Measurements from ENCODE around the gene PAPSS2. TPM values are rescaled to one million over a fixed set of nuclear protein-coding genes. Genes with fewer than 3 reads are reported as not detected.

Gene PAPSS2
- total RNA-seq, 1 experiment from 2014 or later: 14.6 TPM

DNA sequence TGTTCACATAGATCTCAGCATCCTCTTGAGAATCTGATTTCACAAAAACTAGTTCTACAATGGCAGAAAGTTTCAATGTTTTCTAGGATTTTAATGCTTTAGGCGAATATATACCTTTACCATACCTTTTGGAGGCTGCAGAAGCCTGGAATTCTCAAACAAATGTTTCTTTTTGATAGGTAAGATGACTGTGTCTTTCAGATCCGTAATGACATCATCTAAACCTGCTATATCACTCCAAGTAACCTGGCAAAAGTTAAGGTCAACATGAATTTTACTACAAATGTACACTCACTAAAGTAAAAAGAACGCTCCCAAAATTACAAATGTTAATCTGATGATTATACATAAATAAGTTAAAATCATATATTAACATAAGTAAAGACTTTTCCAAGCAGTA, 130.5 kb downstream of the PAPSS2 start (continued):
- TF ChIP-seq ATF3 (IDR thresholded peaks at IDR 0.05) (no peak), ELF1 (IDR thresholded peaks at IDR 0.05; ENCODE audit: borderline replicate concordance, low read depth) (no peak)
- TF ChIP-seq, protein P1, sequence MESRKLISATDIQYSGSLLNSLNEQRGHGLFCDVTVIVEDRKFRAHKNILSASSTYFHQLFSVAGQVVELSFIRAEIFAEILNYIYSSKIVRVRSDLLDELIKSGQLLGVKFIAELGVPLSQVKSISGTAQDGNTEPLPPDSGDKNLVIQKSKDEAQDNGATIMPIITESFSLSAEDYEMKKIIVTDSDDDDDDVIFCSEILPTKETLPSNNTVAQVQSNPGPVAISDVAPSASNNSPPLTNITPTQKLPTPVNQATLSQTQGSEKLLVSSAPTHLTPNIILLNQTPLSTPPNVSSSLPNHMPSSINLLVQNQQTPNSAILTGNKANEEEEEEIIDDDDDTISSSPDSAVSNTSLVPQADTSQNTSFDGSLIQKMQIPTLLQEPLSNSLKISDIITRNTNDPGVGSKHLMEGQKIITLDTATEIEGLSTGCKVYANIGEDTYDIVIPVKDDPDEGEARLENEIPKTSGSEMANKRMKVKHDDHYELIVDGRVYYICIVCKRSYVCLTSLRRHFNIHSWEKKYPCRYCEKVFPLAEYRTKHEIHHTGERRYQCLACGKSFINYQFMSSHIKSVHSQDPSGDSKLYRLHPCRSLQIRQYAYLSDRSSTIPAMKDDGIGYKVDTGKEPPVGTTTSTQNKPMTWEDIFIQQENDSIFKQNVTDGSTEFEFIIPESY (IDR thresholded peaks at IDR 0.05; ENCODE audit: extremely low read depth, insufficient replicate concordance, low read length): no peak
- TF ChIP-seq, protein P2, sequence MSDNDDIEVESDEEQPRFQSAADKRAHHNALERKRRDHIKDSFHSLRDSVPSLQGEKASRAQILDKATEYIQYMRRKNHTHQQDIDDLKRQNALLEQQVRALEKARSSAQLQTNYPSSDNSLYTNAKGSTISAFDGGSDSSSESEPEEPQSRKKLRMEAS (IDR thresholded peaks at IDR 0.05): no peak

DNA sequence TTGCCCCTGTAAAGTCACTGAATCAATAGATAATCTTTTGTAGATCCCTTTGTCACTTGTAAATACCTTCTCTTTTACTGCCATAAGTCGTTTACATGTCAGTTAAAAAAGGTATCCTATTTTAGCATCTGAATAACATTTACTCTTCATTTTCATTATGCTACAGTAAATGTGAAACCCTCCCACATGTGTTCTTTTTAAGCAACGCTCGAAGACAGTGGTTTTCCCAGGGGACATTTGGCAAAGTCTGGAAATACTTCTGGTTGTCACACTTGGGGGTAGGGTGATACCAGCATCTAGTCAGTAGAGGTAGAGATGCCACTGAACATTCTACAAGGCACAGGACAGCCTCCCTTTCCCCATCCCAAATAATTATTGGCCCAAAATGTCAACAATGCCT, 134.6 kb downstream of the PAPSS2 start:
- Histone ChIP-seq H3K9me2 (ENCODE audit: insufficient read depth) (no peaks in the 10 kb centered on the region), H3K4me1 (ENCODE audit: control insufficient read depth in 1 of 2, insufficient read depth in 2 of 2, low read length in 2 of 2) (no peaks in the 10 kb centered on the region), H3K27ac (ENCODE audit: low read depth, low read length) (no peak overlapping the region), H2AFZ (ENCODE audit: low read depth, low read length, poor library complexity, severe bottlenecking) (no peak overlapping the region), H3K36me3 (ENCODE audit: control insufficient read depth in 1 of 2, insufficient read depth in 2 of 2, low read length in 2 of 2) (peaks cover 12 to 29% of the 10 kb centered on the region in 2 experiments; a peak in 2 of 4 replicates), H3K4me2 (ENCODE audit: low read length) (no peak overlapping the region), H4K20me1 (ENCODE audit: insufficient read depth) (peaks cover 7% of the 10 kb centered on the region; the same call in 1 of the 2 replicates), H3K27me3 (ENCODE audit: insufficient read depth, low read length) (no peaks in the 10 kb centered on the region), H3K79me2 (ENCODE audit: insufficient read depth, low read length) (peaks cover 77% of the 10 kb centered on the region), H3K9ac (ENCODE audit: low read length) (no peak overlapping the region), H3K9me3 (ENCODE audit: control insufficient read depth in 1 of 2, insufficient read depth in 1 of 2, low read depth in 1 of 2, low read length in 2 of 2) (no peaks in the 10 kb centered on the region), H3K4me3 (replicated peaks in 1 of 2; ENCODE audit: low read depth in 1 of 2, low read length in 2 of 2) (no peak overlapping the region)
- RAD21 ChIA-PET (ENCODE audit: low non-redundant PET in 1 of 2, low total read pairs in 2 of 2, uncharacterized antibody in 2 of 2, unreplicated experiment in 2 of 2): no interaction called here
- CTCF ChIA-PET: interaction anchor here (1.4 kb wide), 1 partner anchor 23 kb away, joined by 3 read pairs; the partner anchor contains the start of gene ATAD1
- ATAC-seq (no peak), DNase-seq (ENCODE audit: low read depth, low spot score) (no peak)
- TF ChIP-seq SRF (IDR thresholded peaks at IDR 0.05; ENCODE audit: low read depth) (no peak), YY1 (IDR thresholded peaks at IDR 0.05; ENCODE audit: extremely low read depth, insufficient replicate concordance, low read depth, low read length) (no peak), RAD21 (IDR thresholded peaks at IDR 0.05; ENCODE audit: low read depth) (no peak), SIN3A (IDR thresholded peaks at IDR 0.05; ENCODE audit: low read depth) (no peak), CBX3 (IDR thresholded peaks at IDR 0.05; ENCODE audit: low read depth) (no peak), EGR1 (IDR thresholded peaks at IDR 0.05; ENCODE audit: low read depth) (no peak), SP1 (IDR thresholded peaks at IDR 0.05; ENCODE audit: low read depth) (no peak), ZFX (IDR thresholded peaks at IDR 0.05) (no peak), CTCF (IDR thresholded peaks at IDR 0.05 in 2 of 3, conservative IDR thresholded peaks at IDR 0.05 in 1 of 3; ENCODE audit: borderline replicate concordance in 1 of 3, insufficient read depth in 1 of 3, low read depth in 2 of 3, low read length in 2 of 3) (no peak), EZH2phosphoT487 (IDR thresholded peaks at IDR 0.05; ENCODE audit: borderline replicate concordance) (no peak), ZNF274 (IDR thresholded peaks at IDR 0.05; ENCODE audit: low read depth, low read length) (no peak), EZH2 (IDR thresholded peaks at IDR 0.05) (no peak), POLR2AphosphoS5 (IDR thresholded peaks at IDR 0.05; ENCODE audit: low read depth, low read length) (no peak), CEBPB (IDR thresholded peaks at IDR 0.05; ENCODE audit: low read depth) (no peak), ELF1 (IDR thresholded peaks at IDR 0.05; ENCODE audit: borderline replicate concordance, low read depth) (no peak)
- TF ChIP-seq, protein P1 (IDR thresholded peaks at IDR 0.05; ENCODE audit: extremely low read depth, insufficient replicate concordance, low read length): no peak
- BruUV-seq (replicated peaks): no TSS peak
- POLR2A ChIA-PET: no interaction called here
- intact Hi-C loops (cut with micrococcal nuclease): no loop called here
